K562 (cell line): Measurements from ENCODE around the gene RSF1. TPM values are rescaled to one million over a fixed set of nuclear protein-coding genes. Genes with fewer than 3 reads are reported as not detected.
A peak's percentile ranks its signal among the peaks of the same experiment; 100 is the strongest.

Experiments used
- ATAC-seq: fragments of 200-7000 bp; cut with Tn5 transposase; 3 replicates; pipeline ENCODE4 v1.9.1; 2020; ENCODE audit warnings: moderate library complexity
- BruUV-seq: library from RNA; stranded (reverse); fragments of 400-500 nt; replicated peaks from 2 replicates; lab custom pipeline; 2021; lab: Mats Ljungman, UMichigan
- CTCF ChIA-PET: fragments of 300-600 bp; formaldehyde crosslinking; extraction: SDS; loops from one replicate; lab custom pipeline; 2021; ENCODE audit warnings: low intra/inter-chr PET ratio; lab: Yijun Ruan, JAX
- POLR2A ChIA-PET: fragments of 300-600, 350-650 bp; sonication (Branson Sonifier 250); formaldehyde crosslinking; extraction: SDS; loops from one replicate; lab custom pipeline; 2021; ENCODE audit warnings: antibody characterized with exemption, inconsistent platforms; lab: Yijun Ruan, JAX
- DNase-seq, 4 experiments: peaks; one replicate each; pipeline versions ENCODE4 v3.0.0 to v3.0.0-alpha.2; 2011 to 2018; ENCODE audit warnings: low spot score in 3 of 4, mixed read lengths in 3 of 4; ENCODE audit errors: extremely low read depth in 1 of 4
- FAIRE-seq: peaks from 2 replicates; lab custom pipeline; 2011; peaks lifted over from hg19 to GRCh38; lab: Jason Lieb, UNC
- H2AFZ ChIP-seq: 2 replicates; pipeline ENCODE4 v1.6.0; 2011; ENCODE audit warnings: low read depth, low read length, control low read depth, inconsistent platforms
- H3K27ac ChIP-seq: fragments of 200-600 bp; 3 replicates; pipeline ENCODE4 v1.8.0; 2011; ENCODE audit warnings: low read depth, mild to moderate bottlenecking, control low read depth, inconsistent platforms, low read length, moderate library complexity, mixed read lengths; ENCODE audit errors: extremely low read depth
- H3K27me3 ChIP-seq, 2 experiments: fragments of 300-600 bp in 1 of 2; 2 replicates in 1 of 2; 3 replicates in 1 of 2; pipeline versions ENCODE4 v1.6.0 to v1.8.0; 2011; ENCODE audit warnings: inconsistent platforms in 2 of 2, low read length in 2 of 2, mild to moderate bottlenecking in 1 of 2, mixed read lengths in 1 of 2, moderate library complexity in 1 of 2; ENCODE audit not compliant: control insufficient read depth in 2 of 2, insufficient read depth in 2 of 2
- H3K36me3 ChIP-seq: fragments of 300-600 bp; 3 replicates; pipeline ENCODE4 v1.8.0; 2011; ENCODE audit warnings: mild to moderate bottlenecking, low read length, inconsistent platforms; ENCODE audit not compliant: control insufficient read depth, insufficient read depth
- H3K4me1 ChIP-seq, 2 experiments: fragments of 200-600 bp in 1 of 2; replicated peaks in 1 of 2; 2 replicates in 1 of 2; 3 replicates in 1 of 2; pipeline versions ENCODE4 v1.5.1 to v1.8.0; 2011; ENCODE audit warnings: inconsistent platforms in 2 of 2, low read length in 2 of 2, mild to moderate bottlenecking in 1 of 2, mixed read lengths in 1 of 2, moderate library complexity in 1 of 2; ENCODE audit not compliant: control insufficient read depth in 2 of 2, insufficient read depth in 2 of 2
- H3K4me2 ChIP-seq: 2 replicates; pipeline ENCODE4 v1.6.1; 2011; ENCODE audit warnings: low read length, control low read depth, inconsistent platforms, mixed read lengths; ENCODE audit not compliant: insufficient read depth
- H3K4me3 ChIP-seq: fragments of 200-600 bp; sonication (generic), shearing (Covaris generic); 2 replicates; pipeline ENCODE4 v1.5.1; 2016; ENCODE audit warnings: control low read depth, inconsistent platforms
- H3K79me2 ChIP-seq: fragments of 200-600 bp; 3 replicates; pipeline ENCODE4 v1.8.0; 2011; ENCODE audit warnings: low read length, inconsistent platforms; ENCODE audit not compliant: control insufficient read depth, insufficient read depth
- H3K9ac ChIP-seq, 2 experiments: 2 replicates each; pipeline versions ENCODE4 v1.6.0 to v1.6.1; 2011; ENCODE audit warnings: low read depth in 2 of 2, low read length in 2 of 2, control low read depth in 1 of 2, inconsistent platforms in 1 of 2, mild to moderate bottlenecking in 1 of 2, mixed read lengths in 1 of 2; ENCODE audit not compliant: insufficient read depth in 1 of 2
- H3K9me1 ChIP-seq: one replicate; pipeline ENCODE4 v1.6.0; 2011; ENCODE audit warnings: inconsistent platforms, mild to moderate bottlenecking, low read length, moderate library complexity; ENCODE audit not compliant: control insufficient read depth, insufficient read depth
- H3K9me3 ChIP-seq: replicated peaks from 2 replicates; pipeline ENCODE4 v1.5.1; 2011; ENCODE audit warnings: low read depth, low read length, inconsistent platforms; ENCODE audit not compliant: control insufficient read depth, insufficient read depth
- H4K20me1 ChIP-seq: replicated peaks from 2 replicates; pipeline ENCODE4 v1.6.1; 2011; ENCODE audit warnings: low read length, inconsistent platforms, mixed read lengths; ENCODE audit not compliant: control insufficient read depth, insufficient read depth
- BACH1 ChIP-seq: fragments of 200-800 bp; sonication (Bioruptor generic); IDR thresholded peaks from 2 replicates; pipeline ENCODE4 v1.6.1; 2016; ENCODE audit warnings: missing genetic modification characterization, missing compliant biosample characterization
- DNMT1 ChIP-seq: fragments of 450-650 bp; IDR thresholded peaks from 2 replicates; pipeline ENCODE4 v1.6.1; 2016; ENCODE audit warnings: antibody characterized with exemption, mild to moderate bottlenecking
- GTF2F1 ChIP-seq: IDR thresholded peaks from 2 replicates; pipeline ENCODE4 v1.6.1; 2011; ENCODE audit warnings: low read depth, low read length, improper control_type of control experiment
- HDAC3 ChIP-seq: fragments of 450-650 bp; IDR thresholded peaks from 2 replicates; pipeline ENCODE4 v1.6.1; 2018; ENCODE audit warnings: borderline replicate concordance, mild to moderate bottlenecking, moderate library complexity; ENCODE audit not compliant: partially characterized antibody
- KLF10 ChIP-seq: fragments of 250-450 bp; sonication (Bioruptor Pico); IDR thresholded peaks from 2 replicates; pipeline ENCODE4 v1.6.1; 2021; ENCODE audit warnings: matching md5 sums
- L3MBTL2 ChIP-seq: fragments of 450-650 bp; IDR thresholded peaks from 2 replicates; pipeline ENCODE4 v1.6.1; 2016; ENCODE audit warnings: mild to moderate bottlenecking, moderate library complexity
- MED1 ChIP-seq: sonication (generic); formaldehyde crosslinking; IDR thresholded peaks from 2 replicates; pipeline ENCODE4 v1.8.1; 2023; ENCODE audit warnings: missing genetic modification reagents, borderline replicate concordance
- MTA1 ChIP-seq: fragments of 450-650 bp; IDR thresholded peaks from 2 replicates; pipeline ENCODE4 v1.6.1; 2017; ENCODE audit warnings: borderline replicate concordance
- NEUROD1 ChIP-seq: fragments of 150-350 bp; IDR thresholded peaks from 2 replicates; pipeline ENCODE4 v1.6.1; 2014; ENCODE audit warnings: borderline replicate concordance, low read length, low read depth; ENCODE audit not compliant: partially characterized antibody
- NR2C2 ChIP-seq, 2 experiments: fragments of 200-800 bp in 1 of 2; sonication (Bioruptor generic) in 1 of 2; sonication (generic) in 1 of 2; formaldehyde crosslinking in 1 of 2; IDR thresholded peaks; 2 replicates each; pipeline versions ENCODE4 v1.6.1 to v1.8.0; 2016 to 2022; ENCODE audit warnings: mild to moderate bottlenecking in 1 of 2, missing compliant biosample characterization in 1 of 2, missing genetic modification characterization in 1 of 2, missing genetic modification reagents in 1 of 2
- SUPT5H ChIP-seq: fragments of 450-650 bp; IDR thresholded peaks from 2 replicates; pipeline ENCODE4 v1.6.1; 2016
- ZBTB7A ChIP-seq: IDR thresholded peaks from 2 replicates; pipeline ENCODE4 v1.6.1; 2011; ENCODE audit warnings: low read depth, mild to moderate bottlenecking, low read length, moderate library complexity, borderline replicate concordance; ENCODE audit not compliant: control insufficient read depth
- ZC3H11A ChIP-seq: IDR thresholded peaks from 2 replicates; pipeline ENCODE4 v1.6.1; 2012; ENCODE audit warnings: low read depth, low read length, improper control_type of control experiment
- ZFPM2 ChIP-seq: fragments of 250-450 bp; sonication (Bioruptor Pico); IDR thresholded peaks from 2 replicates; pipeline ENCODE4 v1.5.1; 2022; ENCODE audit warnings: mild to moderate bottlenecking
- ZKSCAN3 ChIP-seq: fragments of 250-450 bp; sonication (Bioruptor Pico); IDR thresholded peaks from 2 replicates; pipeline ENCODE4 v1.4.0; 2020
- ZNF133 ChIP-seq: fragments of 250-450 bp; sonication (Bioruptor Pico); IDR thresholded peaks from 2 replicates; pipeline ENCODE4 v1.4.0; 2020; ENCODE audit warnings: mild to moderate bottlenecking
- ZNF431 ChIP-seq: sonication (generic); formaldehyde crosslinking; IDR thresholded peaks from 2 replicates; pipeline ENCODE4 v1.8.0; 2022; ENCODE audit warnings: mild to moderate bottlenecking, missing genetic modification reagents
- ZNF551 ChIP-seq: fragments of 250-450 bp; sonication (Bioruptor Pico); IDR thresholded peaks from 2 replicates; pipeline ENCODE4 v1.5.0; 2021; ENCODE audit warnings: mild to moderate bottlenecking, moderate library complexity
- ZNF561 ChIP-seq: fragments of 450-650 bp; formaldehyde crosslinking; conservative IDR thresholded peaks from 2 replicates; pipeline ENCODE4 v1.4.0; 2020; ENCODE audit warnings: mild to moderate bottlenecking, moderate library complexity
- ZNF707 ChIP-seq: fragments of 250-450 bp; sonication (Bioruptor Pico); conservative IDR thresholded peaks from 2 replicates; pipeline ENCODE4 v1.8.0; 2022; ENCODE audit warnings: inconsistent platforms, mild to moderate bottlenecking, moderate library complexity
- WGBS: fragments of 100-300 bp; shearing (Covaris generic); methylation state at CpG from one replicate; pipeline ENCODE4 v1.1.6; 2016; ENCODE audit warnings: low coverage, mixed read lengths; ENCODE audit not compliant: insufficient coverage; ENCODE audit errors: missing lambda C conversion rate; 5-methylcytosine and 5-hydroxymethylcytosine counted together
- in situ Hi-C: fragments of 300-500 bp; cut with MboI; formaldehyde crosslinking; loops from 4 replicates; pipeline ENCODE4 v1.15.0; 2018; ENCODE audit warnings: inconsistent platforms, mixed read lengths
- intact Hi-C: fragments of 100-400 bp; cut with micrococcal nuclease; formaldehyde crosslinking; loops from 2 replicates; pipeline ENCODE4 v1.14.2; 2022
- polyA plus RNA-seq, 8 experiments: library from polyadenylated mRNA; depleted of rRNA in 4 of 8; stranded (reverse) in 5 of 8; unstranded in 3 of 8; fragments of >200 nt; fragmentation: Nextera tagmentation in 2 of 8; fragmentation: Illumina TruSeq in 1 of 8; extraction: Ambion mirVana in 2 of 8; extraction: Trizol in 1 of 8; gene quantifications; 2 replicates each; pipeline versions ENCODE4 v1.2.1 to v1.2.3, GENCODE V29; 2011 to 2014; ENCODE audit warnings: inconsistent platforms in 1 of 8, missing spikeins in 1 of 8
- total RNA-seq, 7 experiments: library from RNA; depleted of rRNA in 6 of 7; stranded (reverse); fragments of >200 nt in 6 of 7; fragmentation: Illumina TruSeq in 2 of 7; extraction: Trizol in 2 of 7; gene quantifications; 2 replicates each; pipeline versions ENCODE4 v1.2.1 to v1.2.3, GENCODE V29; 2011 to 2021; ENCODE audit warnings: low replicate concordance in 1 of 7
- TF ChIP-seq, protein P1 (sequence below): sonication (generic); formaldehyde crosslinking; IDR thresholded peaks from 2 replicates; pipeline ENCODE4 v1.8.0; 2022; ENCODE audit warnings: mild to moderate bottlenecking, missing genetic modification reagents
- TF ChIP-seq, protein P2 (sequence below): sonication (generic); formaldehyde crosslinking; IDR thresholded peaks from 2 replicates; pipeline ENCODE4 v1.9.0; 2022; ENCODE audit warnings: mild to moderate bottlenecking, missing genetic modification reagents

The RSF1 gene
- total and polyA plus RNA-seq, 9 of the 15 experiments (the other 6 are each of a cell fraction or from before 2014, with no cell fraction given), result 9.7 to 63.6 (median 42.8) TPM

DNA sequence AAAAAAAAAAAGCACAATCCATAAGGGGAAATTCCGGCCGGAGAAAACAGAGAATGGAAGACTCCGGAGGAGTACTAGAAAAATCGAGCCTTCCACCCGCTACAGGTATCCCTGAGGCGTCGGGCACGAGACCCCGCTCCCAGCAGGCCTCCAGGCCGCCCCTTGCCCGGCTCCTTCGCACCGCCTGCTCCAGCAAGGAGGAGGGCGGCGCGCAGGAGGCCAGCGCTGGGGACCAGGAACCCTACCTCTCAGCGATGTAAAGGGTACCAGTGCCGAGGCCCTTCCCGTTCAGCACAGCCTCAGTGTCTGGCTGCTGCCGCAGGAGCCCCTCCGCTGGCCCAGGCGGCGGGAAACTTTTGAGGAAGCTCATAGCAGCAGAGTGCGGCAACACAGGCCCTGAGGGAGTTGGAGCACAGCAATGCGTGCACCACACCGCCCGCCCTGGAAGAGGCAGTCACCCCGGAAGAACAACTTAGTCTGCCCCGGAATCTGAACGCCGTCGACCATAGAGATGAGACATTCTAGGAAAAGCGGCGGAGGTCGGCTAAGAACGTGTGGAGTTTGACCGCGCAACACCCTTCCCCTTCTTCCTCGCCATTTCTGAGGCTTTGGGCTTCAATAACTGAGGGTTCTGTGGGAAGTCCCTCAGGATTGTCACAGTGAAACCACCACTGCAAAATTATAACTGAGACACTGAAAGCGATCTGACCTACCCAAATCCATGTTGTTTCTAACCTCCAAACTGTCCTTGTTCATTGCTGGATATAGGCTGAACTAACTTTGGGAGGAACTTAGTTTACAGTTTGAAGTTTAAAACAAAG is 183.0 kb downstream of the RSF1 start, which contains the start of gene CLNS1A:
CLNS1A (minus strand) TSS at position 450 of the 821 bp plus-strand sequence; CDS start at position 370, 80 bp downstream.
- Histone ChIP-seq H3K9me1 (no peaks in the 10 kb centered on the region), H3K4me1 (peaks cover 15 to 17% of the 10 kb centered on the region in 2 experiments), H2AFZ (peak within 1 kb of the TSS; percentile 96), H3K36me3 (peaks cover 30% of the 10 kb centered on the region), H3K79me2 (peaks cover 53% of the 10 kb centered on the region), H3K27me3 (no peaks in the 10 kb centered on the region), H3K27ac (peak within 1 kb of the TSS; percentile 99), H3K9me3 (peaks cover 6% of the 10 kb centered on the region), H3K4me3 (peak within 1 kb of the TSS; percentile 87), H3K4me2 (peak within 1 kb of the TSS; percentile 97), H4K20me1 (0 out of 2 replicates have a peak, but pooled peaks cover 5% of the 10 kb centered on the region), H3K9ac (peak within 1 kb of the TSS; percentile 95)
- ChIA-PET POLR2A (interaction anchor here (0.5 to 1.4 kb wide), 7 partner anchors 8 to 1312 kb away, joined by 3 to 4 read pairs (median 3); no protein-coding TSS in a partner anchor), CTCF (no interaction called here)
- intact Hi-C loops, result loop anchor here (2.0 kb wide), 1 partner anchor 183 kb away; the partner anchor contains the start of genes AAMDC and RSF1
- under 1% methylated on average over 41 of the region's 41 CpGs for WGBS
- TSS peak; percentile 99 for BruUV-seq
- in situ Hi-C loops, result no loop called here
- ATAC-seq (peak; percentile 96), FAIRE-seq (peak; percentile 95), DNase-seq (peak; percentile 72 to 96 (median 78))
- TF ChIP-seq KLF10 (CRISPR knock-in tag) (no peak), ZKSCAN3 (CRISPR knock-in tag) (no peak), NEUROD1 (peak; percentile 77), ZNF707 (CRISPR knock-in tag) (no peak), L3MBTL2 (peak; percentile 83), MED1 (CRISPR knock-in tag) (no peak), GTF2F1 (peak; percentile 81), ZC3H11A (no peak), ZBTB7A (peak; percentile 71; the same call in 1 of the 2 replicates), MTA1 (no peak), ZNF561 (CRISPR knock-in tag) (no peak), SUPT5H (peak; percentile 94), DNMT1 (no peak), HDAC3 (no peak), BACH1 (no peak; the same call in 1 of the 2 replicates), ZNF431 (CRISPR knock-in tag) (no peak; the same call in 1 of the 2 replicates), ZNF133 (no peak), ZFPM2 (0 out of 2 replicates have a peak, but pooled peaks have one; percentile 31), ZNF551 (CRISPR knock-in tag) (no peak), NR2C2 (CRISPR knock-in tag; IDR thresholded peaks at IDR 0.05) (peak; percentile 99), NR2C2 (tag; IDR thresholded peaks at IDR 0.05) (peak; percentile 100)
- TF ChIP-seq, protein P1, sequence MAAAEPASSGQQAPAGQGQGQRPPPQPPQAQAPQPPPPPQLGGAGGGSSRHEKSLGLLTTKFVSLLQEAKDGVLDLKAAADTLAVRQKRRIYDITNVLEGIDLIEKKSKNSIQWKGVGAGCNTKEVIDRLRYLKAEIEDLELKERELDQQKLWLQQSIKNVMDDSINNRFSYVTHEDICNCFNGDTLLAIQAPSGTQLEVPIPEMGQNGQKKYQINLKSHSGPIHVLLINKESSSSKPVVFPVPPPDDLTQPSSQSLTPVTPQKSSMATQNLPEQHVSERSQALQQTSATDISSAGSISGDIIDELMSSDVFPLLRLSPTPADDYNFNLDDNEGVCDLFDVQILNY, result no peak
- TF ChIP-seq, protein P2, sequence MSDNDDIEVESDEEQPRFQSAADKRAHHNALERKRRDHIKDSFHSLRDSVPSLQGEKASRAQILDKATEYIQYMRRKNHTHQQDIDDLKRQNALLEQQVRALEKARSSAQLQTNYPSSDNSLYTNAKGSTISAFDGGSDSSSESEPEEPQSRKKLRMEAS (CRISPR knock-in tag), result peak; percentile 68; the same call in 1 of the 2 replicates
